Activated CD8-positive, alpha-beta memory T cell treated with anti-CD3 and anti-CD28 coated beads, Interleukin-2, amount 50 U/mL, for 1 hour (primary cell): ENCODE results near the gene GPATCH3.
"Not testable (repeated sequence)": the region's sequence is repeated elsewhere in the genome, so short reads cannot be mapped to it uniquely, and the experiment has no call there.

Experiments used
- DNase-seq: peaks from one replicate; pipeline ENCODE4 v3.0.0-alpha.2; 2020; ENCODE audit errors: extremely low read depth

Gene GPATCH3

DNA sequence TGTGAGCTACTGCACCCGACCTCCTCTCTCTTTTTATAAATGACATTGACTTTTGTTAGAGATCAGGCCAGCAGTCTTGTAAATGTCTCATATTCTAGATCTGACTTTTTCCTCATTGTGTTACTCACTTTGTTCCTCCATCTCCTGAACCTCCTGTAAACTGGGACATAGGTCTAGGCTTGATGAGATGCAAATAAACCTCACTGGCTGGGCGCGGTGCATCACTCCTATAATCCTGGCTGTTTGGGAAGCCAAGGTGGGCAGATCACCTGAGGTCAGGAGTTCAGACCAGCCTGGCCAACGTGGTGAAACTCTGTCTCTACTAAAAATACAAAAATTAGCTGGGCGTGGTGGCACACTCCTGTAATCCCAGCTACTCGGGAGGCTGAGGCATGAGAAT lies 52.4 kb downstream of the GPATCH3 start:
- not testable (repeated sequence) for DNase-seq

GRCh38 chr1:26844424-26845196 lies 55.7 kb downstream of the GPATCH3 start:
- DNase-seq, result no peak
